Cardiac fibroblast (primary cell): ENCODE results near the gene DEPDC5.

Experiments used
- DNase-seq, 2 donors: peaks; one replicate each; pipeline versions ENCODE4 v3.0.0 to v3.0.0-alpha.2; 2010; ENCODE audit warnings: low read depth in 2 of 2
- H3K4me3 ChIP-seq, 2 donors: replicated peaks in 1 of 2; 1 replicate in 1 of 2; 2 replicates in 1 of 2; pipeline ENCODE4 v1.5.1; 2011; ENCODE audit warnings: low read depth in 2 of 2, low read length in 2 of 2, mild to moderate bottlenecking in 2 of 2, moderate library complexity in 1 of 2
- TF ChIP-seq, protein P1 (sequence below): IDR thresholded peaks from one replicate; pipeline ENCODE4 v1.5.1; 2011; ENCODE audit warnings: low read depth, mild to moderate bottlenecking, low read length, inconsistent platforms

The DEPDC5 gene

DNA sequence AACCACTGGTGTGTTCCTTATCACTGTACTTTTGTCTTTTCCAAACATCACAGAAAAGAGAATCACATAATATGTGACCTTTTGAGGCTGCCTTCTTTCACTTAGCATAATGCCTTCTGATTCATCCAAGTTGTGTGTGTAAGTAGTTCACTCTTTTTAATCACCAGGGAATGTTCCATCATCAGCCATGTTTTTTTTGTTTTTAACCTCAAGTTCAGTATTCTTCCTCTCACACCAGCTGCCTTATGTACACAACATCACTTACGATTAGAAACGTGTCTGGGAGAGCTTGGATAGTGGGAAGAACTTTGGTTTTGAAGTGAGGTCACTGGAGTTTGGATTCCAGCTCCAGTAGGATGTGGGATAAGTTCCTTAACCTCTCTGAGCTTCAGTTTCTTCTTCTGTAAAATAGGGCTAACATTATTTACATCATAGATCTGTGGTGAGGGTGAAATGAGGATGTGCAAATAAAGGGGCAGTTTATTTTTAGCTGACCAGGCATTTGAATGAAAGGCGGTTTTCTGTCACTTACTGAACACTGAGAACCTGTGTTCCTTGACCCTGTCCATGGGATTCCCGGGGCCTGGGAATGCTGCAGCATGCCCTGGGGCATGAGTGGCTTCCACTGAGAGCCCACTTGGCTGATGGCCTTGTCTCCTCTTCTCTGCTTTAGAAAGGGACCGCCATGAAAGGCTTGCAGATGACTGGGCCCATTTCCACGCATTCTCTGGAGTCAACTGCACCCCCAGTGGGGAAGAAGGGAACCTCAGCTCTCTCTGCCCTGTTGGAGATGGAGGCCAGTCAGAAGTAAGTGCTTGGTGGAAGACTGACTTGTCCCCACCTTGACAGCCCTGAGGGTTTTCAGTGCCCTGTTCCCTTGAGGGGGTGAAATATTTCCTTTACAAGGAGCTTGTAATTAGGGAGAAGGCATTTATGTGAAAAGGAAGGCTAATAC, 92.6 kb downstream of the DEPDC5 start:
- H3K4me3 ChIP-seq = no peak overlapping the region
- DNase-seq = peak; percentile 46 to 71
- TF ChIP-seq, protein P1, sequence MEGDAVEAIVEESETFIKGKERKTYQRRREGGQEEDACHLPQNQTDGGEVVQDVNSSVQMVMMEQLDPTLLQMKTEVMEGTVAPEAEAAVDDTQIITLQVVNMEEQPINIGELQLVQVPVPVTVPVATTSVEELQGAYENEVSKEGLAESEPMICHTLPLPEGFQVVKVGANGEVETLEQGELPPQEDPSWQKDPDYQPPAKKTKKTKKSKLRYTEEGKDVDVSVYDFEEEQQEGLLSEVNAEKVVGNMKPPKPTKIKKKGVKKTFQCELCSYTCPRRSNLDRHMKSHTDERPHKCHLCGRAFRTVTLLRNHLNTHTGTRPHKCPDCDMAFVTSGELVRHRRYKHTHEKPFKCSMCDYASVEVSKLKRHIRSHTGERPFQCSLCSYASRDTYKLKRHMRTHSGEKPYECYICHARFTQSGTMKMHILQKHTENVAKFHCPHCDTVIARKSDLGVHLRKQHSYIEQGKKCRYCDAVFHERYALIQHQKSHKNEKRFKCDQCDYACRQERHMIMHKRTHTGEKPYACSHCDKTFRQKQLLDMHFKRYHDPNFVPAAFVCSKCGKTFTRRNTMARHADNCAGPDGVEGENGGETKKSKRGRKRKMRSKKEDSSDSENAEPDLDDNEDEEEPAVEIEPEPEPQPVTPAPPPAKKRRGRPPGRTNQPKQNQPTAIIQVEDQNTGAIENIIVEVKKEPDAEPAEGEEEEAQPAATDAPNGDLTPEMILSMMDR = peak; percentile 45

GRCh38 chr22:31848411-31848810, 94.6 kb downstream of the DEPDC5 start:
- DNase-seq = no peak
- TF ChIP-seq, protein P1 = no peak
- H3K4me3 ChIP-seq = no peak overlapping the region

DNA sequence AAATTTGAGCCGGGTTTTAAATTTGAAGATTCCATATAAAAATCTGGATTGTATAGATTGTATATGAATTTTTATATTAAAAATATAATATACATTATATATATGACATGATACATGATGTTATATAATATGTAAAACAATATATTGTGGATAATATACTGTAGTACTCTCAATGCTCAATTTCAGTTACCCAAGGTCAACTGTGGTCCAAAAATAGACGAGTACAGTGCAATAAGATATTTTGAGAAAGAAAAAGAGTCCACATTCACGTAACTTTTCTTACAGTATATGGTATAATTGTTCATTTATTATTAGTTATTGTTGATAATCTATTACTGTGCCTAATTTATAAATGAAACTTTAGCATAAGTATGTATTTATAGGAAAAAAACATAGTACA, 96.3 kb downstream of the DEPDC5 start:
- H3K4me3 ChIP-seq = no peak overlapping the region
- TF ChIP-seq, protein P1 = no peak
- no peak for DNase-seq

GRCh38 chr22:31852691-31853421, 99.0 kb downstream of the DEPDC5 start:
- H3K4me3 ChIP-seq = no peak overlapping the region
- DNase-seq = peak in 1 of 2 donors; percentile 12
- TF ChIP-seq, protein P1 = no peak

GRCh38 chr22:31853736-31854495, 100.1 kb downstream of the DEPDC5 start:
- no peak for DNase-seq
- TF ChIP-seq, protein P1 = no peak
- H3K4me3 ChIP-seq = no peak overlapping the region

DNA sequence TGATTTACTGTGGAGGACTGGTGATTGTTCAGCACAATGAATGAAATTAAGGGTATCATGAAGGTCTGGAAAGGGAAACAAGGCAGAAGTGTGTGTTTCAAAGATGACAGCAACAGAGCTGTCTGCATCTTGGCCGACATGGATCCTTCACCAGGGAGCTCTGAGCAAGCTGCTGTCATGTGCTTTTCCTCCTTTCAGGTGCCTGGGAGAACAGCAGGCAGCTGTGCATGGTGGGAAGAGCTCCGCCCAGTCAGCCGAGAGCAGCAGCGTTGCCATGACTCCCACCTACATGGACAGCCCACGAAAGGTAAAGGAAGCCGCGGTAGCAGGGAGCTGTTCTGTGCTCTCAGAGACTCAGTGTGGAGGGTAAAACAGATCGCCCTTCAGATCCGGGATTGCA, 103.4 kb downstream of the DEPDC5 start:
- H3K4me3 ChIP-seq = no peak overlapping the region
- TF ChIP-seq, protein P1 = no peak
- no peak for DNase-seq
